Dendritic cell treated with granulocyte-macrophage colony-stimulating factor and Interleukin-4, amounts not matched to agents 40 ng/mL and 50 ng/mL, for 4 days (primary cell): ENCODE measurements around the gene RAB17.

Source experiments
- H3K27ac Mint-ChIP-seq: one replicate; pipeline ENCODE4 v1.8.0; 2022; ENCODE audit warnings: mild to moderate bottlenecking, mixed read lengths
- H3K27me3 Mint-ChIP-seq: one replicate; pipeline ENCODE4 v1.8.0; 2022; ENCODE audit warnings: mild to moderate bottlenecking, mixed read lengths
- H3K36me3 Mint-ChIP-seq: one replicate; pipeline ENCODE4 v1.8.0; 2022; ENCODE audit warnings: low read depth, mixed read lengths
- H3K4me1 Mint-ChIP-seq: one replicate; pipeline ENCODE4 v1.8.0; 2022; ENCODE audit warnings: low read depth, mixed read lengths
- H3K4me3 Mint-ChIP-seq: one replicate; pipeline ENCODE4 v1.8.0; 2022; ENCODE audit warnings: mild to moderate bottlenecking, moderate library complexity, mixed read lengths
- H3K9me3 Mint-ChIP-seq: one replicate; pipeline ENCODE4 v1.8.0; 2022; ENCODE audit warnings: mixed read lengths
- intact Hi-C: fragments of 100-400 bp; cut with micrococcal nuclease; formaldehyde crosslinking; loops from one replicate; pipeline ENCODE4 v1.15.0; 2022

The RAB17 gene

GRCh38 chr2:237542001-237542704 lies 48.4 kb downstream of the RAB17 start:
- intact Hi-C loops, result no loop called here
- Mint-ChIP-seq H3K27ac (no peak overlapping the region), H3K36me3 (no peaks in the 10 kb centered on the region), H3K9me3 (no peaks in the 10 kb centered on the region), H3K4me3 (no peak overlapping the region), H3K4me1 (no peaks in the 10 kb centered on the region), H3K27me3 (peaks cover 4% of the 10 kb centered on the region)

GRCh38 chr2:237541243-237541642 lies 49.3 kb downstream of the RAB17 start:
- no peak overlapping the region for H3K27ac Mint-ChIP-seq
- no peaks in the 10 kb centered on the region for H3K4me1 Mint-ChIP-seq
- H3K4me3 Mint-ChIP-seq, result no peak overlapping the region
- H3K36me3 Mint-ChIP-seq, result no peaks in the 10 kb centered on the region
- H3K9me3 Mint-ChIP-seq, result no peaks in the 10 kb centered on the region
- intact Hi-C loops, result no loop called here
- H3K27me3 Mint-ChIP-seq, result peaks cover 2% of the 10 kb centered on the region

GRCh38 chr2:237540823-237541222 lies 49.7 kb downstream of the RAB17 start:
- intact Hi-C loops, result no loop called here
- no peak overlapping the region for H3K4me3 Mint-ChIP-seq
- peaks cover 1% of the 10 kb centered on the region for H3K27me3 Mint-ChIP-seq
- H3K27ac Mint-ChIP-seq, result no peak overlapping the region
- H3K36me3 Mint-ChIP-seq, result no peaks in the 10 kb centered on the region
- H3K4me1 Mint-ChIP-seq, result no peaks in the 10 kb centered on the region
- no peaks in the 10 kb centered on the region for H3K9me3 Mint-ChIP-seq

DNA sequence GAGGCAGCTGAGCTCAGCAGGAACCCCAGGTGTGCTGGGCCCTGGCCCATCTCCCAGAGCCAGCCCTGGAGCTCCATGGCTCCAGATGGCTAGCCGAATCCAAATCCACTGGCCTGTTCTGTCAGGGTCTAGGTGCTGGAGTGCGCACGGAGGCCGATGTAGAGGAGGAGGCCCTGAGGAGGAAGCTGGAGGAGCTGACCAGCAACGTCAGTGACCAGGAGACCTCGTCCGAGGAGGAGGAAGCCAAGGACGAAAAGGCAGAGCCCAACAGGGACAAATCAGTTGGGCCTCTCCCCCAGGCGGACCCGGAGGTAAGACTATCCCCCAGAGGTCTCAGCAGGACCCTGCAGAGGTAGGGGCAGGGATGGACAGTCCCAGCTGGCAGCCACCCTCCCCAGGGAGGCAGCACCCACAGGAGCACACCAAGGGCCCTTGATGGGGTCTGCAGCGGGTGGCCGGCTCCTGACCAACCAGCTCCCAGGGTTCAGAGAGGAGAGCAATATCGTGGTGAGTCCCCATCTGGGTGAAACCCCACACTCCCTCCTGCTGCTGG lies 50.2 kb downstream of the RAB17 start:
- Mint-ChIP-seq H3K36me3 (no peaks in the 10 kb centered on the region), H3K27me3 (peaks cover 1% of the 10 kb centered on the region), H3K9me3 (no peaks in the 10 kb centered on the region), H3K4me3 (no peak overlapping the region), H3K27ac (no peak overlapping the region), H3K4me1 (no peaks in the 10 kb centered on the region)
- intact Hi-C loops, result no loop called here

- intact Hi-C loops, result no loop called here
- no peaks in the 10 kb centered on the region for H3K36me3 Mint-ChIP-seq
- H3K27ac Mint-ChIP-seq, result no peak overlapping the region
- no peaks in the 10 kb centered on the region for H3K9me3 Mint-ChIP-seq
- peaks cover 1% of the 10 kb centered on the region for H3K27me3 Mint-ChIP-seq
- no peak overlapping the region for H3K4me3 Mint-ChIP-seq
- no peaks in the 10 kb centered on the region for H3K4me1 Mint-ChIP-seq
Observed at GRCh38 chr2:237539681-237540080, 50.9 kb downstream of the RAB17 start.

DNA sequence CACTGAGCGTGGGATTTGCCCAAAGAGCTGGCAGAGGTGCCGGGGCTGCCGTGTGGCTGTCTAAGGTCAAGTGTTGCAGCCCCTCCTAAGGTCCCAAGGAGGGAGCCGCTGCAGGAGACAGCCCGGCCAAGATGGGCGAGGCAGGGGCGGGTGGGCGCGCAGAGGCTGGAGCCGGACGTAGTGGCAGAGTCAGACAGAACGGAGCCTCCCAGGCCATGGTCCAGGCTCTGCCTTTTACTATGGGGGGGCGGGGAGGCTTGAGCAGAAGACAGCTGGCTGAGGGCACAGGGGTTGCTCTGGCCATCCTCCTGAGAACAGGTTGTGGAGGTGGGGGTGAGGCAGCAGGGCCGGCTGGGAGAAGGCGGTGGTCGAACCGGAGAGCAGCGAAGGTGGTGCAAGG lies 51.6 kb downstream of the RAB17 start:
- Mint-ChIP-seq H3K27me3 (peaks cover 1% of the 10 kb centered on the region), H3K27ac (no peak overlapping the region), H3K36me3 (no peaks in the 10 kb centered on the region), H3K9me3 (no peaks in the 10 kb centered on the region), H3K4me1 (no peaks in the 10 kb centered on the region), H3K4me3 (no peak overlapping the region)
- intact Hi-C loops, result no loop called here

- intact Hi-C loops, result no loop called here
- Mint-ChIP-seq H3K4me3 (no peak overlapping the region), H3K36me3 (no peaks in the 10 kb centered on the region)
Observed at GRCh38 chr2:237538001-237538720, 52.4 kb downstream of the RAB17 start.

DNA sequence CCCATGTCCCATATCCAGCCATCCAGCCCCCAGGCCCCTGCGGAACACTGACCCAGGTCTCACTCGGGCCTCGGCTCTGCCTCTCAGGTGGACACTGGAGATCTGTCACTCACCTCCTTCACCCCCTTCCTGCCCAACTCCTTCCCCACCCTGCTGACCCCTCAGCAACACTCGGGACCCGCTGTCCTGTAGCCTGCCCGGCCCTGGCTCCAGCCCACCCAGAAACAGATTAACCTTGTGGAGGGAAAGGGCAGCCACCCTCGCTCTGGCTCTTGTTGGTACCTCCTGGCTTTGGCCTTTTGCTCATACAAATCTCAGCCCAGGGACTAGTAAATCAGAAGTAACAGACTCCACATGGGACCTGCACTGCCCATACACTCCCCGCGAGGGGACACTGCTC lies 53.9 kb downstream of the RAB17 start:
- H3K9me3 Mint-ChIP-seq, result no peaks in the 10 kb centered on the region
- intact Hi-C loops, result no loop called here
- no peaks in the 10 kb centered on the region for H3K4me1 Mint-ChIP-seq
- H3K36me3 Mint-ChIP-seq, result no peaks in the 10 kb centered on the region
- no peak overlapping the region for H3K27ac Mint-ChIP-seq
- H3K4me3 Mint-ChIP-seq, result no peak overlapping the region
- peaks cover 1% of the 10 kb centered on the region for H3K27me3 Mint-ChIP-seq

More at GRCh38 chr2:237538001-237538720, 52.4 kb downstream of the RAB17 start:
- Mint-ChIP-seq H3K4me1 (no peaks in the 10 kb centered on the region), H3K9me3 (no peaks in the 10 kb centered on the region), H3K27ac (no peak overlapping the region), H3K27me3 (peaks cover 1% of the 10 kb centered on the region)

DNA sequence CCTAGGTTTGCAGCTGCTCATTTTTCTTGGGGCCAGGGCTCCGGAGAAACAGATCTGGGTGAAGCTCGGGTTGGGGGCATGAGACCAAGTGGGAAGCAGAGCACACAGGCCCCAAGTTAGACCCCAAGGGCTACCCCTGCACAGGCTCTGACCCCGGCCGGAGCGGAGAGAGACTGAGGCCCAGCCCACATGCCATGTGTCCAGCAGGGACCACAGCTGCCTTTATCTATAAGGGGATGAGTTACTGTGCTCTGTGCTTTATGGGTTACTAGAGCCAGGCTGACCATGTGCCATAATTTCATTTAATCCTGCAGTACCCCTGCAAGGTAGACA lies 54.5 kb downstream of the RAB17 start:
- peaks cover 1% of the 10 kb centered on the region for H3K27me3 Mint-ChIP-seq
- peaks cover 2% of the 10 kb centered on the region for H3K4me1 Mint-ChIP-seq
- intact Hi-C loops, result no loop called here
- H3K4me3 Mint-ChIP-seq, result no peak overlapping the region
- no peaks in the 10 kb centered on the region for H3K36me3 Mint-ChIP-seq
- H3K9me3 Mint-ChIP-seq, result no peaks in the 10 kb centered on the region
- H3K27ac Mint-ChIP-seq, result no peak overlapping the region

- Mint-ChIP-seq H3K4me1 (peaks cover 8% of the 10 kb centered on the region), H3K27me3 (peaks cover 1% of the 10 kb centered on the region), H3K4me3 (no peak overlapping the region)
Observed at GRCh38 chr2:237535385-237536082, 55.0 kb downstream of the RAB17 start.

GRCh38 chr2:237534380-237534779 lies 56.2 kb downstream of the RAB17 start:
- no peak overlapping the region for H3K27ac Mint-ChIP-seq
- no peaks in the 10 kb centered on the region for H3K36me3 Mint-ChIP-seq
- intact Hi-C loops, result no loop called here
- peaks cover 14% of the 10 kb centered on the region for H3K4me1 Mint-ChIP-seq
- H3K27me3 Mint-ChIP-seq, result peaks cover 1% of the 10 kb centered on the region
- H3K9me3 Mint-ChIP-seq, result no peaks in the 10 kb centered on the region
- H3K4me3 Mint-ChIP-seq, result no peak overlapping the region

More at GRCh38 chr2:237535385-237536082, 55.0 kb downstream of the RAB17 start:
- no peaks in the 10 kb centered on the region for H3K9me3 Mint-ChIP-seq
- intact Hi-C loops, result no loop called here
- no peak overlapping the region for H3K27ac Mint-ChIP-seq
- no peaks in the 10 kb centered on the region for H3K36me3 Mint-ChIP-seq

DNA sequence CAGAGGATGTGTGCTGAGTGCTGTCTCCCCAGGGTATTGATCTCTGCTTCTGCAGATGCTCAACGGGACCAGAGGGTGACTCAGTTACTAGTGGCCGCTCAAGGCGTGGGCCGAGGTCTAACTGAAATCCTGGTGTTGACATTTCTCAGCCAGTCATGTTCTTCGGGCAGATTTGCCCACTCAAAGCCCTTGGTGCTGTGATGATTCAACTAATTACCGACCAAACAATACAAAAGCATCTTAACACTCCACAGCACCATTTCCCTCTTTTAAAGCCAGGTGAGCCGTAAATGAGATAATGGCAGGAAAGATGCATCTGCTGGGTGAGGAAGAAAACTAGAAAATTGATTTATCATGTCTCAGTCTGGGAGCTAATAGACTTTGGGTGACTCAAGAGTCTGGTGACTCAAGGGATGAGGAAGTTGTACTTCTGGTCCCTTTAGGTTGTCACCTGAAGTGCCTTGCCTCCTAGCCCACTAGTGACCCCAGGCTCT lies 56.8 kb downstream of the RAB17 start:
- intact Hi-C loops, result no loop called here
- Mint-ChIP-seq H3K4me3 (no peak overlapping the region), H3K4me1 (peaks cover 17% of the 10 kb centered on the region)

DNA sequence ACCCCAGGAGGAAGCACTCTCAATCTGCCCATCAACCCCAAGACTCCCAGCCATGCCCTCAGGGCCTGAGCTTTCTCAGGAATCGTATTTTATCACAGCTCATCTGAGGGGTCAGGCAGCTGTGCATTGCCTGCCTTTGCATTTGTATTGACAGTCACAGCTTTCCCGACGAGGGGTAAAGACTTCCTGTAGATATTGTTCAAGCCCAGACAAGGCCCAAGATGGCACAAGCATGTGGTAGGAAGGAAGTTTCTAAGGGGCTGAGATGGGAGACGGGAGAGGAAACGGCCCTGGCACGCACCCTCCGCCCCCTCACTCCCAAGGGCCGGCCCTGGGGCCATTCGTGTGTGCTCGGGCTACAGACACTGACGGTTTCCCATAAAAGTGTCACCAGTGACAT lies 58.4 kb downstream of the RAB17 start:
- Mint-ChIP-seq H3K36me3 (no peaks in the 10 kb centered on the region), H3K4me1 (peaks cover 17% of the 10 kb centered on the region), H3K27ac (no peak overlapping the region), H3K9me3 (no peaks in the 10 kb centered on the region), H3K4me3 (no peak overlapping the region), H3K27me3 (no peaks in the 10 kb centered on the region)
- intact Hi-C loops, result no loop called here

More for the DNA sequence above, 56.8 kb downstream of the RAB17 start:
- Mint-ChIP-seq H3K27ac (no peak overlapping the region), H3K9me3 (no peaks in the 10 kb centered on the region), H3K27me3 (peaks cover 1% of the 10 kb centered on the region), H3K36me3 (no peaks in the 10 kb centered on the region)
